ENCODE results near the gene CPNE8.

Gene CPNE8

DNA sequence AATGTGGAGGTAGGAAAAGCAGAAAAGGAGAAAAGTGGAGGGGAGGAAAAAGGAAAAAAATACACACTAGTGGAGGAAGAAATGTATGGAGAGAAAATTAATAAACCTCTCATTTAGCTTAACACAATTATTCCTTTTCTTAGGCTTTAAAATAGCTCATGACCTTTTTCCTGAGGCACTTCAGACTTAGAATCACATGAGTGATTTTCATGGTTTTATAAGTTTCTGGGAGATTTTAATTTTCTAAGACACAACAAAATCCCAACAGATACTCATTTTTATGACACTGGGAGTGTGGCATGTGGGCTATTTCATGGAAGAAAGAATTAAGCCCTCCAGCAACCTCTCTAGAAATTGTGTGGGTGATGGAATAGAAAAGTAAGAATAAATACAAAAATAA, 214.7 kb downstream of the CPNE8 start:
- Histone ChIP-seq H3K27me3 (no peaks in the 10 kb centered on the region), H3K36me3 (no peaks in the 10 kb centered on the region), H3K4me3 (ENCODE audit: low read depth in 1 of 2, low read length in 1 of 2) (no peak overlapping the region), H3K4me1 (ENCODE audit: control insufficient read depth in 1 of 2, insufficient read depth in 1 of 2, low read depth in 1 of 2, low read length in 1 of 2) (no peaks in the 10 kb centered on the region), H3K9me3 (no peaks in the 10 kb centered on the region), H3K27ac (no peak overlapping the region)
- TF ChIP-seq, protein P1, sequence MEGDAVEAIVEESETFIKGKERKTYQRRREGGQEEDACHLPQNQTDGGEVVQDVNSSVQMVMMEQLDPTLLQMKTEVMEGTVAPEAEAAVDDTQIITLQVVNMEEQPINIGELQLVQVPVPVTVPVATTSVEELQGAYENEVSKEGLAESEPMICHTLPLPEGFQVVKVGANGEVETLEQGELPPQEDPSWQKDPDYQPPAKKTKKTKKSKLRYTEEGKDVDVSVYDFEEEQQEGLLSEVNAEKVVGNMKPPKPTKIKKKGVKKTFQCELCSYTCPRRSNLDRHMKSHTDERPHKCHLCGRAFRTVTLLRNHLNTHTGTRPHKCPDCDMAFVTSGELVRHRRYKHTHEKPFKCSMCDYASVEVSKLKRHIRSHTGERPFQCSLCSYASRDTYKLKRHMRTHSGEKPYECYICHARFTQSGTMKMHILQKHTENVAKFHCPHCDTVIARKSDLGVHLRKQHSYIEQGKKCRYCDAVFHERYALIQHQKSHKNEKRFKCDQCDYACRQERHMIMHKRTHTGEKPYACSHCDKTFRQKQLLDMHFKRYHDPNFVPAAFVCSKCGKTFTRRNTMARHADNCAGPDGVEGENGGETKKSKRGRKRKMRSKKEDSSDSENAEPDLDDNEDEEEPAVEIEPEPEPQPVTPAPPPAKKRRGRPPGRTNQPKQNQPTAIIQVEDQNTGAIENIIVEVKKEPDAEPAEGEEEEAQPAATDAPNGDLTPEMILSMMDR (IDR thresholded peaks at IDR 0.05), result no peak

DNA sequence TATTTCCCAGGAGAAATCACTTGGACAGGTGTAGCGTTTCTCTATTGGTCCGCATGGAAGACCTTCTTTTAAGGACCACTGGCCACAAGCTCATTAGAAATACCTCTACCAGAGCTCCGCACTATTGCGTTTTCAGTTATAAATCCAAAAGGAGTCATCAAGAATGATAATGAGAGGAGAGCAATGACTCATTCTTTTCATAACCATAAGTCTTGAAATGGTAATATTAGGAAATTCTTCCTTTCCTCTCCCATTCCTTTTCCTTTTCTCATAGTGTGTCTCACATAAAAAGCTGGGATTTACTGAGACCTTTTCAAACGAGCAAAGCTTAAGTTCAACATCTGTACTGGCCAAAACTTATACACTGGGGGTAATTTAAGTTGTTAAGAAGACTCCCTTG, 215.7 kb downstream of the CPNE8 start:
- no peaks in the 10 kb centered on the region for H3K4me1 ChIP-seq (ENCODE audit: control insufficient read depth in 1 of 2, insufficient read depth in 1 of 2, low read depth in 1 of 2, low read length in 1 of 2)
- no peaks in the 10 kb centered on the region for H3K27me3 ChIP-seq
- no peak overlapping the region for H3K4me3 ChIP-seq (ENCODE audit: low read depth in 1 of 2, low read length in 1 of 2)
- no peaks in the 10 kb centered on the region for H3K36me3 ChIP-seq
- TF ChIP-seq, protein P1 (IDR thresholded peaks at IDR 0.05), result no peak
- no peaks in the 10 kb centered on the region for H3K9me3 ChIP-seq
- no peak overlapping the region for H3K27ac ChIP-seq

DNA sequence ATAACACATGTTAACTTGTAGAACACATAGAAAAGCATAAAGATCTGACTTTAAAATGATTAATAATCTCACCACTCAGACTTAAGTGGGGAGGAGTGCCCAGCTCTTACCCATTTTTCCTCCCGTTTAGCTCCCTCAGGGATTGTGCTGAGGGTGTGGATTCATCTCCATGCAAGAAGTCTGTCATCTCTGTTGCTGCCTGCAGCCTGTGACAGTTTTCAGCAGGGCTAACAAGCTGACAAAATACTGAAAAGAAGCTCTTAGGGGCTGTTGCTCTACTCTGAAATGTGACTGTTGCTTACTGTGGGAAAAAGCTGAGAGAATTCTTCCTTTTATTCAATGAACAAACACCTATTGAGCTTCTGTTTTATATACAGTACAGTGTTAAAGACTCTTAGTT, 216.2 kb downstream of the CPNE8 start:
- H3K4me1 ChIP-seq (ENCODE audit: control insufficient read depth in 1 of 2, insufficient read depth in 1 of 2, low read depth in 1 of 2, low read length in 1 of 2), result no peaks in the 10 kb centered on the region
- H3K4me3 ChIP-seq (ENCODE audit: low read depth in 1 of 2, low read length in 1 of 2), result no peak overlapping the region
- TF ChIP-seq, protein P1 (IDR thresholded peaks at IDR 0.05), result no peak
- no peaks in the 10 kb centered on the region for H3K9me3 ChIP-seq
- H3K27me3 ChIP-seq, result no peaks in the 10 kb centered on the region
- H3K36me3 ChIP-seq, result no peaks in the 10 kb centered on the region
- no peak overlapping the region for H3K27ac ChIP-seq

DNA sequence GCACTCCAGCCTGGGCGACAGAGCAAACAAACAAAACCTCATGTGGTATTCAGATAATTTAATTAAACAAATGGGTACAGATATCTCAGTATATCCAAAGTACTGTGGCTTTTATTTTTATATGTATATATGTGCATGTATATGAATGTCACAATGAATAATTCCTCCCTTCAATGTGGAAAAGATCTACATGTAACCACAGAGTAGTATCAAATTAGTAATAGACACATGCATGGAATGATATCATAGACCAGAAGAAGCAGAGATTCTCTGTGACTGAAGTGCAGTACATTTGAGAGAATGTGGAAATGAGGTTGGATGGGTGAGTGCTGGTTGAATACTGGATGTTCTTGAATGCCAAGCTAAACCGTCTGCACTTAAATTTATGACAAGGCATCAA, 222.9 kb downstream of the CPNE8 start:
- TF ChIP-seq, protein P1 (IDR thresholded peaks at IDR 0.05), result no peak

DNA sequence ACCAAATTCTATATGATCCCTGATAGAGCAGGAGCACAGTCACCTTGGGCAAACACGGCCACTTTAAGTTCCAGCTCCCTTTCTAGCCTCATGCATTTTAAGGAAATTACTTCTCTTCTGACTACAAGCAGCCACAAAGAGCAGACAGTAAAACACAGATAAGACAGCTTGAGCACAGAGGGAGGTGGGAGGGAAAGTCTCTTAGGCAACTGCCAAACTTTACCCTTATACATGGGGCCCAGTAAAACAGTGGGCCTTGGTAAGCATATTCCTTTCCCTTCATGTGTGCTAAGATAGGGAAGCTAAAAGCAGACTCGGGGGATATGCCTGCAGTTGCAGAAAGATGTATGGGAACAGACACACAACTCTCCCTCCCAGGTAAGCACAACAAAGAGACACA, 235.9 kb downstream of the CPNE8 start:
- Histone ChIP-seq H3K27me3 (no peaks in the 10 kb centered on the region), H3K4me1 (ENCODE audit: control insufficient read depth in 1 of 2, insufficient read depth in 1 of 2, low read depth in 1 of 2, low read length in 1 of 2) (no peaks in the 10 kb centered on the region)

More for the DNA sequence above, 222.9 kb downstream of the CPNE8 start:
- Histone ChIP-seq H3K9me3 (no peaks in the 10 kb centered on the region), H3K27me3 (no peaks in the 10 kb centered on the region), H3K4me3 (ENCODE audit: low read depth in 1 of 2, low read length in 1 of 2) (no peak overlapping the region), H3K4me1 (ENCODE audit: control insufficient read depth in 1 of 2, insufficient read depth in 1 of 2, low read depth in 1 of 2, low read length in 1 of 2) (no peaks in the 10 kb centered on the region), H3K36me3 (no peaks in the 10 kb centered on the region), H3K27ac (no peak overlapping the region)

More for the DNA sequence above, 235.9 kb downstream of the CPNE8 start:
- H3K4me3 ChIP-seq (ENCODE audit: low read depth in 1 of 2, low read length in 1 of 2), result no peak overlapping the region
- H3K9me3 ChIP-seq, result no peaks in the 10 kb centered on the region
- no peak overlapping the region for H3K27ac ChIP-seq
- TF ChIP-seq, protein P1 (IDR thresholded peaks at IDR 0.05), result no peak
- no peaks in the 10 kb centered on the region for H3K36me3 ChIP-seq
